IMR-90 (cell line): ENCODE measurements around the gene C2CD4C. TPM values are rescaled to one million over a fixed set of nuclear protein-coding genes. Genes with fewer than 3 reads are reported as not detected.
"Not testable (repeated sequence)": the region's sequence is repeated elsewhere in the genome, so short reads cannot be mapped to it uniquely, and the experiment has no call there.

Experiments used
- ATAC-seq: fragments of 200-7000 bp; cut with Tn5 transposase; 2 replicates; pipeline ENCODE4 v1.9.1; 2020; ENCODE audit warnings: low read depth, mild to moderate bottlenecking, moderate library complexity
- BruUV-seq: library from RNA; stranded (reverse); fragments of 400-500 nt; replicated peaks from 2 replicates; lab custom pipeline; 2021; lab: Mats Ljungman, UMichigan
- CTCF ChIA-PET: fragments of 300-600 bp; formaldehyde crosslinking; extraction: SDS; loops from one replicate; lab custom pipeline; 2021; ENCODE audit warnings: antibody characterized with exemption; lab: Yijun Ruan, JAX
- POLR2A ChIA-PET: fragments of 300-600 bp; sonication (Branson Sonifier 250); formaldehyde crosslinking; loops from one replicate; lab custom pipeline; 2022; ENCODE audit warnings: antibody characterized with exemption; ENCODE audit not compliant: unreplicated experiment; lab: Charles Lee
- DNase-seq: peaks from one replicate; pipeline ENCODE4 v3.0.0; 2013
- H2AFZ ChIP-seq: replicated peaks from 2 replicates; pipeline ENCODE3; 2013; ENCODE audit warnings: low read length, mild to moderate bottlenecking; ENCODE audit not compliant: poor library complexity
- H2AK5ac ChIP-seq: 2 replicates; pipeline ENCODE4 v1.6.1; 2013; ENCODE audit warnings: low read depth, low read length, inconsistent platforms
- H2AK9ac ChIP-seq: replicated peaks from 2 replicates; pipeline ENCODE3; 2013; ENCODE audit warnings: mild to moderate bottlenecking, low read depth, low read length, moderate library complexity; ENCODE audit not compliant: poor library complexity
- H2BK120ac ChIP-seq: 2 replicates; pipeline ENCODE4 v1.6.1; 2013; ENCODE audit warnings: low read depth, low read length, inconsistent platforms
- H2BK15ac ChIP-seq: 3 replicates; pipeline ENCODE4 v1.6.1; 2013; ENCODE audit warnings: low read depth, low read length, inconsistent platforms
- H2BK20ac ChIP-seq: 2 replicates; pipeline ENCODE4 v1.6.1; 2013; ENCODE audit warnings: low read depth, mild to moderate bottlenecking, inconsistent platforms, low read length, moderate library complexity
- H2BK5ac ChIP-seq: 2 replicates; pipeline ENCODE4 v1.6.1; 2013; ENCODE audit warnings: mild to moderate bottlenecking, low read depth, low read length, inconsistent platforms; ENCODE audit not compliant: poor library complexity, severe bottlenecking
- H3K14ac ChIP-seq: replicated peaks from 2 replicates; pipeline ENCODE4 v1.6.1; 2013; ENCODE audit warnings: low read depth, low read length, inconsistent platforms
- H3K18ac ChIP-seq: 2 replicates; pipeline ENCODE4 v1.6.1; 2013; ENCODE audit warnings: low read depth, low read length, control low read depth
- H3K23ac ChIP-seq: 2 replicates; pipeline ENCODE4 v1.6.1; 2013; ENCODE audit warnings: low read depth, low read length, inconsistent platforms
- H3K27ac ChIP-seq: 2 replicates; pipeline ENCODE4 v1.5.1; 2013; ENCODE audit warnings: mild to moderate bottlenecking, control low read depth, low read length; ENCODE audit not compliant: insufficient read depth
- H3K27me3 ChIP-seq: 2 replicates; pipeline ENCODE4 v1.6.1; 2013; ENCODE audit warnings: low read length; ENCODE audit not compliant: control insufficient read depth, insufficient read depth
- H3K36me3 ChIP-seq: 2 replicates; pipeline ENCODE4 v1.6.1; 2013; ENCODE audit warnings: low read length, mixed read lengths; ENCODE audit not compliant: control insufficient read depth, insufficient read depth
- H3K4ac ChIP-seq: 2 replicates; pipeline ENCODE4 v1.6.1; 2013; ENCODE audit warnings: low read depth, low read length, inconsistent platforms
- H3K4me1 ChIP-seq: 2 replicates; pipeline ENCODE4 v1.6.1; 2013; ENCODE audit warnings: low read length, mixed read lengths; ENCODE audit not compliant: control insufficient read depth, insufficient read depth
- H3K4me2 ChIP-seq: 2 replicates; pipeline ENCODE4 v1.6.1; 2013; ENCODE audit warnings: low read depth, mild to moderate bottlenecking, control low read depth, low read length, moderate library complexity
- H3K4me3 ChIP-seq: 2 replicates; pipeline ENCODE4 v1.5.1; 2013; ENCODE audit warnings: low read depth, mild to moderate bottlenecking, control low read depth, low read length, moderate library complexity; ENCODE audit not compliant: insufficient read depth
- H3K56ac ChIP-seq: 2 replicates; pipeline ENCODE4 v1.6.1; 2013; ENCODE audit warnings: low read length, inconsistent platforms; ENCODE audit not compliant: insufficient read depth; ENCODE audit errors: extremely low read depth
- H3K79me1 ChIP-seq, 2 experiments: 2 replicates each; pipeline ENCODE4 v1.6.1; 2013; ENCODE audit warnings: low read length in 2 of 2, inconsistent platforms in 1 of 2, low read depth in 1 of 2
- H3K9ac ChIP-seq: 2 replicates; pipeline ENCODE4 v1.6.1; 2013; ENCODE audit warnings: low read depth, low read length, control low read depth
- H3K9me1 ChIP-seq: 2 replicates; pipeline ENCODE4 v1.6.1; 2013; ENCODE audit warnings: low read length, inconsistent platforms; ENCODE audit not compliant: insufficient read depth
- H3K9me3 ChIP-seq: 2 replicates; pipeline ENCODE4 v1.6.1; 2013; ENCODE audit warnings: low read length; ENCODE audit not compliant: control insufficient read depth, insufficient read depth
- H4K20me1 ChIP-seq: 2 replicates; pipeline ENCODE4 v1.6.1; 2013; ENCODE audit warnings: low read length, inconsistent platforms; ENCODE audit not compliant: insufficient read depth
- H4K5ac ChIP-seq: 2 replicates; pipeline ENCODE4 v1.6.1; 2013; ENCODE audit warnings: mild to moderate bottlenecking, low read depth, low read length, control low read depth
- H4K8ac ChIP-seq, 2 experiments: 2 replicates each; pipeline ENCODE4 v1.6.1; 2013; ENCODE audit warnings: low read depth in 2 of 2, low read length in 2 of 2, control low read depth in 1 of 2, inconsistent platforms in 1 of 2
- H4K91ac ChIP-seq: 2 replicates; pipeline ENCODE4 v1.6.1; 2013; ENCODE audit warnings: low read depth, low read length, inconsistent platforms; ENCODE audit not compliant: insufficient read depth
- CEBPB ChIP-seq: IDR thresholded peaks from 2 replicates; pipeline ENCODE4 v1.6.1; 2012; ENCODE audit warnings: low read depth, low read length, improper control_type of control experiment
- FOS ChIP-seq: fragments of 150-350 bp; IDR thresholded peaks from 2 replicates; pipeline ENCODE4 v1.6.1; 2016; ENCODE audit warnings: low read depth, low read length
- MAZ ChIP-seq: IDR thresholded peaks from 2 replicates; pipeline ENCODE4 v1.6.1; 2012; ENCODE audit warnings: low read depth, mild to moderate bottlenecking, low read length, improper control_type of control experiment, moderate library complexity, borderline replicate concordance
- RFX5 ChIP-seq: IDR thresholded peaks from 2 replicates; pipeline ENCODE4 v1.8.0; 2012; ENCODE audit warnings: low read depth, mild to moderate bottlenecking, low read length, moderate library complexity
- SMC3 ChIP-seq: fragments of 150-350 bp; IDR thresholded peaks from 2 replicates; pipeline ENCODE4 v1.6.1; 2016; ENCODE audit warnings: low read depth, mild to moderate bottlenecking, antibody characterized with exemption, low read length, moderate library complexity
- WGBS, 2 experiments: methylation state at CpG; one replicate each; pipeline versions ENCODE4 v1.1.5 to v1.1.7; 2013; ENCODE audit warnings: missing lambda C conversion rate in 2 of 2; ENCODE audit not compliant: insufficient read length in 1 of 2; ENCODE audit errors: extremely low coverage in 2 of 2; 5-methylcytosine and 5-hydroxymethylcytosine counted together
- dilution Hi-C: fragments of 300-500 bp; cut with HindIII; formaldehyde crosslinking; loops from one replicate; pipeline ENCODE4 v1.14.3; 2018; ENCODE audit warnings: low sequenced_read_pairs; ENCODE audit not compliant: unreplicated experiment
- in situ Hi-C: fragments of 300-500 bp; cut with MboI; formaldehyde crosslinking; loops from 3 replicates; pipeline ENCODE4 v1.14.3; 2019; ENCODE audit warnings: low sequenced_read_pairs, inconsistent platforms, mixed read lengths
- intact Hi-C: fragments of 100-400 bp; cut with micrococcal nuclease; formaldehyde crosslinking; loops from 2 replicates; pipeline ENCODE4 v1.10.0; 2022
- polyA plus RNA-seq, 3 experiments: library from polyadenylated mRNA; depleted of rRNA; stranded (reverse); fragments of >200 nt; gene quantifications; 2 replicates each; pipeline ENCODE4 v1.2.3, GENCODE V29; 2012; ENCODE audit warnings: low replicate concordance in 1 of 3
- total RNA-seq: library from RNA; depleted of rRNA; stranded (reverse); fragments of >200 nt; gene quantifications from 2 replicates; pipeline ENCODE4 v1.2.3, GENCODE V29; 2012
- TF ChIP-seq, protein P1 (sequence below): fragments of 150-350 bp; IDR thresholded peaks from 2 replicates; pipeline ENCODE4 v1.6.1; 2016; ENCODE audit warnings: low read depth, mild to moderate bottlenecking, low read length, moderate library complexity, borderline replicate concordance
- TF ChIP-seq, protein P2 (sequence below): fragments of 150-350 bp; IDR thresholded peaks from 2 replicates; pipeline ENCODE4 v1.6.1; 2017; ENCODE audit warnings: mild to moderate bottlenecking, antibody characterized with exemption, low read length, low read depth

C2CD4C gene
- total and polyA plus RNA-seq, 2 of the 4 experiments (the other 2 are of a cell fraction), result under 0.01 to 0.07 TPM

DNA sequence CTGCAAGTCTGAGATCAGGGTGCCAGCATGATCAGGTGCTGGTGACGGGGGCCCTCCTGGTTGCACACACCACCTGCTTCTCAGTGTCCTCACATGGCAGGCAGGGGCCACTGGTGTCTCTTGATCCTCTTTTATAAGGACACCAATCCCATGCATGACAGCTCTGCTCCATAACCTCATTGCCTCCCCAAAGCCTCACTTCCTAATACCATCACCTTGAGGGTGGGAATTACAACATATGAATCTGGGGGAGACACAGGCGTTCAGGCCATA lies 49.4 kb downstream of the C2CD4C start:
- Histone ChIP-seq H2AFZ (no peak overlapping the region), H3K4me2 (no peak overlapping the region), H3K14ac (no peak overlapping the region), H3K4me1 (no peaks in the 10 kb centered on the region), H3K9me1 (no peaks in the 10 kb centered on the region), H3K23ac (no peak overlapping the region), H3K4me3 (no peak overlapping the region), H3K27me3 (peaks cover 5% of the 10 kb centered on the region), H2AK9ac (peak overlapping the region; percentile 24), H3K27ac (no peak overlapping the region), H3K36me3 (no peaks in the 10 kb centered on the region), H2BK5ac (no peak overlapping the region), H3K9ac (no peak overlapping the region), H3K56ac (no peak overlapping the region), H4K5ac (no peak overlapping the region), H4K91ac (no peak overlapping the region), H3K79me1 (no peaks in the 10 kb centered on the region), H3K18ac (no peak overlapping the region), H3K4ac (no peak overlapping the region), H4K20me1 (no peaks in the 10 kb centered on the region), H2AK5ac (no peak overlapping the region), H3K9me3 (no peaks in the 10 kb centered on the region; the same call in 1 of the 2 replicates), H2BK15ac (no peak overlapping the region), H4K8ac (no peak overlapping the region), H2BK20ac (no peak overlapping the region), H2BK120ac (no peak overlapping the region)
- no peak for ATAC-seq
- in situ Hi-C loops, result no loop called here
- no TSS peak for BruUV-seq
- 60% methylated on average over 1 of the region's 2 CpGs; no CpG with 5 or more reads in 1 of the 2 experiments for WGBS, 2 experiments
- no peak for TF ChIP-seq RFX5
- TF ChIP-seq, protein P1, sequence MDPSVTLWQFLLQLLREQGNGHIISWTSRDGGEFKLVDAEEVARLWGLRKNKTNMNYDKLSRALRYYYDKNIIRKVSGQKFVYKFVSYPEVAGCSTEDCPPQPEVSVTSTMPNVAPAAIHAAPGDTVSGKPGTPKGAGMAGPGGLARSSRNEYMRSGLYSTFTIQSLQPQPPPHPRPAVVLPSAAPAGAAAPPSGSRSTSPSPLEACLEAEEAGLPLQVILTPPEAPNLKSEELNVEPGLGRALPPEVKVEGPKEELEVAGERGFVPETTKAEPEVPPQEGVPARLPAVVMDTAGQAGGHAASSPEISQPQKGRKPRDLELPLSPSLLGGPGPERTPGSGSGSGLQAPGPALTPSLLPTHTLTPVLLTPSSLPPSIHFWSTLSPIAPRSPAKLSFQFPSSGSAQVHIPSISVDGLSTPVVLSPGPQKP, result no peak
- TF ChIP-seq CEBPB, result no peak
- TF ChIP-seq MAZ, result no peak
- no peak for TF ChIP-seq FOS
- TF ChIP-seq, protein P2, sequence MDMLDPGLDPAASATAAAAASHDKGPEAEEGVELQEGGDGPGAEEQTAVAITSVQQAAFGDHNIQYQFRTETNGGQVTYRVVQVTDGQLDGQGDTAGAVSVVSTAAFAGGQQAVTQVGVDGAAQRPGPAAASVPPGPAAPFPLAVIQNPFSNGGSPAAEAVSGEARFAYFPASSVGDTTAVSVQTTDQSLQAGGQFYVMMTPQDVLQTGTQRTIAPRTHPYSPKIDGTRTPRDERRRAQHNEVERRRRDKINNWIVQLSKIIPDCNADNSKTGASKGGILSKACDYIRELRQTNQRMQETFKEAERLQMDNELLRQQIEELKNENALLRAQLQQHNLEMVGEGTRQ, result no peak
- TF ChIP-seq SMC3, result no peak
- dilution Hi-C loops, result no loop called here
- ChIA-PET CTCF (no interaction called here), POLR2A (no interaction called here)
- intact Hi-C loops, result no loop called here
- DNase-seq, result no peak

DNA sequence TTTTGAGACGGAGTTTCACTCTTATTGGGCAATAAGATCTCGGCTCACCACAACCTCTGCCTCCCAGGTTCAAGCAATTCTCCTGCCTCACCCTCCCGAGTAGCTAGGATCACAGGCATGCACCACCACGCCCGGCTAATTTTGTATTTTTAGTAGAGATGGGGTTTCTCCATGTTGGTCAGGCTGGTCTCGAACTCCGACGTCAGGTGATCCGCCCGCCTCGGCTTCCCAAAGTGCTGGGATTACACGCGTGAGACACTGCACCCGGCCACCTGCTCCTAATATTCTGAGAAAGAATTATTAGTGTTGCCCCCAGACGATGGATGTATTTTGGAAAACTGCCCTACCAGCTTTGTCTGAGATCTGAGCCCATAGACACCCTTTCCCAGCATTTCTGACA lies 53.4 kb downstream of the C2CD4C start:
- H4K91ac ChIP-seq, H2BK15ac ChIP-seq, H3K9me1 ChIP-seq, H3K4me1 ChIP-seq, H3K79me1 ChIP-seq, H2AFZ ChIP-seq, intact Hi-C loops, in situ Hi-C loops, H2BK120ac ChIP-seq, H3K23ac ChIP-seq, BruUV-seq, H4K20me1 ChIP-seq, H3K14ac ChIP-seq, H3K4ac ChIP-seq, CTCF ChIA-PET, H3K4me3 ChIP-seq, POLR2A ChIA-PET, H3K27ac ChIP-seq, H3K9me3 ChIP-seq, dilution Hi-C loops, H2BK20ac ChIP-seq, H2AK5ac ChIP-seq, H4K5ac ChIP-seq, H3K56ac ChIP-seq, DNase-seq, H3K27me3 ChIP-seq, H4K8ac ChIP-seq, H3K18ac ChIP-seq, ATAC-seq, H3K36me3 ChIP-seq, H3K4me2 ChIP-seq, H2AK9ac ChIP-seq, H3K9ac ChIP-seq, H2BK5ac ChIP-seq: not testable (repeated sequence)
- no CpG with 5 or more reads among the region's 15 CpGs for WGBS, 2 experiments
